Measurements from ENCODE around the gene TMEM131L. TPM values are rescaled to one million over a fixed set of nuclear protein-coding genes. Genes with fewer than 3 reads are reported as not detected.

Gene TMEM131L
- total RNA-seq, 2 experiments from 2014 or later = 51.7 to 52.4 TPM

DNA sequence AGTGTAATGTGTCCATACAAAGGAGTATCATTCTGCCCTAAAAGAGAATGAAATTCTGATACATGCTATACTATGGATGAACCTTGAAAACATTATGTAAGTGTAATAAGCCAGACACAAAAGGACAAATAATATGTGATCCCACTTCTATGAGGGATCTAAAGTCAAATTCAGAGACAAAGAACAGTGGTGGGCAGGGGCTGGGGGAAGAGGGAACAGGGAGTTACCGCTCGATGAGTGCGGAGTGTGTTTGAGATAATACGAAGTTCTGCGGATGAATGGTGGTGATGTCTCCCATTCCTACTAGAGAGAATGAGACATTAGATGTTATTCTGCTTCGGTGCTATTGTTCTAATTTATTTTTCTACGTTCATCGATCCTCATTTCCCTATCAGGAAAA lies 171.9 kb downstream of the TMEM131L start:
- H3K27ac Mint-ChIP-seq = no peak overlapping the region
- ChIA-PET CTCF (no interaction called here), POLR2A (no interaction called here)
- intact Hi-C loops (cut with micrococcal nuclease) = no loop called here
- H3K9me3 Mint-ChIP-seq = no peaks in the 10 kb centered on the region
- no peak for ATAC-seq
- no peaks in the 10 kb centered on the region for H3K27me3 Mint-ChIP-seq
- no peak for DNase-seq
- TF ChIP-seq, protein P1, sequence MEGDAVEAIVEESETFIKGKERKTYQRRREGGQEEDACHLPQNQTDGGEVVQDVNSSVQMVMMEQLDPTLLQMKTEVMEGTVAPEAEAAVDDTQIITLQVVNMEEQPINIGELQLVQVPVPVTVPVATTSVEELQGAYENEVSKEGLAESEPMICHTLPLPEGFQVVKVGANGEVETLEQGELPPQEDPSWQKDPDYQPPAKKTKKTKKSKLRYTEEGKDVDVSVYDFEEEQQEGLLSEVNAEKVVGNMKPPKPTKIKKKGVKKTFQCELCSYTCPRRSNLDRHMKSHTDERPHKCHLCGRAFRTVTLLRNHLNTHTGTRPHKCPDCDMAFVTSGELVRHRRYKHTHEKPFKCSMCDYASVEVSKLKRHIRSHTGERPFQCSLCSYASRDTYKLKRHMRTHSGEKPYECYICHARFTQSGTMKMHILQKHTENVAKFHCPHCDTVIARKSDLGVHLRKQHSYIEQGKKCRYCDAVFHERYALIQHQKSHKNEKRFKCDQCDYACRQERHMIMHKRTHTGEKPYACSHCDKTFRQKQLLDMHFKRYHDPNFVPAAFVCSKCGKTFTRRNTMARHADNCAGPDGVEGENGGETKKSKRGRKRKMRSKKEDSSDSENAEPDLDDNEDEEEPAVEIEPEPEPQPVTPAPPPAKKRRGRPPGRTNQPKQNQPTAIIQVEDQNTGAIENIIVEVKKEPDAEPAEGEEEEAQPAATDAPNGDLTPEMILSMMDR (IDR thresholded peaks at IDR 0.05) = no peak
- no peak overlapping the region for H3K4me3 Mint-ChIP-seq
- peaks cover 6% of the 10 kb centered on the region for H3K4me1 Mint-ChIP-seq (ENCODE audit: low read depth)
- H3K36me3 Mint-ChIP-seq (ENCODE audit: low read depth) = peaks cover 34% of the 10 kb centered on the region

DNA sequence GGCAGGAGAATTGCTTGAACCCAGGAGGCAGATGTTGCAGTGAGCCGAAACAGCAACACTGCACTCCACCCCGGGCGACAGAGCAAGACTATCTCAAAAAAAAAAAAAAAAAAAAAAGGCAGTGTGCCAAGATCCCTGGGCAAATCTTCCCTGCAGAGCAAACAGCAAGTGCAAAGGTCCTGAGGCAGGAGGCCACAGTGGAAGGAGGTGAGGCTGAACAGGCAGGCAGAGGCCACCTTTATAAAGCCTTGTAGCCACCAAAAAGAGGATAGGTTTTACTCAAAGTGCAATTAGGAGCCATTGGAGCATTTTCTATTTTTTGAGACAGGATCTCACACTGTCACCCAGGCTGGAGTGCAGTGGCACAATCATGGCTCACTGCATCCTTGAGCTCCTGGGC lies 172.8 kb downstream of the TMEM131L start:
- intact Hi-C loops (cut with micrococcal nuclease) = no loop called here
- Mint-ChIP-seq H3K27me3 (no peaks in the 10 kb centered on the region), H3K4me3 (no peak overlapping the region), H3K4me1 (ENCODE audit: low read depth) (peaks cover 9% of the 10 kb centered on the region), H3K9me3 (no peaks in the 10 kb centered on the region), H3K27ac (no peak overlapping the region), H3K36me3 (ENCODE audit: low read depth) (peaks cover 30% of the 10 kb centered on the region)
- CTCF ChIA-PET = interaction anchor here (1.0 to 1.3 kb wide), 2 partner anchors 27 to 496 kb away, joined by 3 read pairs; no protein-coding TSS in a partner anchor
- POLR2A ChIA-PET = interaction anchor here (1.1 to 1.6 kb wide), 2 partner anchors 10 to 23 kb away, joined by 3 to 6 read pairs; no protein-coding TSS in a partner anchor
- TF ChIP-seq, protein P1 (IDR thresholded peaks at IDR 0.05) = no peak
- DNase-seq (no peak), ATAC-seq (no peak)

DNA sequence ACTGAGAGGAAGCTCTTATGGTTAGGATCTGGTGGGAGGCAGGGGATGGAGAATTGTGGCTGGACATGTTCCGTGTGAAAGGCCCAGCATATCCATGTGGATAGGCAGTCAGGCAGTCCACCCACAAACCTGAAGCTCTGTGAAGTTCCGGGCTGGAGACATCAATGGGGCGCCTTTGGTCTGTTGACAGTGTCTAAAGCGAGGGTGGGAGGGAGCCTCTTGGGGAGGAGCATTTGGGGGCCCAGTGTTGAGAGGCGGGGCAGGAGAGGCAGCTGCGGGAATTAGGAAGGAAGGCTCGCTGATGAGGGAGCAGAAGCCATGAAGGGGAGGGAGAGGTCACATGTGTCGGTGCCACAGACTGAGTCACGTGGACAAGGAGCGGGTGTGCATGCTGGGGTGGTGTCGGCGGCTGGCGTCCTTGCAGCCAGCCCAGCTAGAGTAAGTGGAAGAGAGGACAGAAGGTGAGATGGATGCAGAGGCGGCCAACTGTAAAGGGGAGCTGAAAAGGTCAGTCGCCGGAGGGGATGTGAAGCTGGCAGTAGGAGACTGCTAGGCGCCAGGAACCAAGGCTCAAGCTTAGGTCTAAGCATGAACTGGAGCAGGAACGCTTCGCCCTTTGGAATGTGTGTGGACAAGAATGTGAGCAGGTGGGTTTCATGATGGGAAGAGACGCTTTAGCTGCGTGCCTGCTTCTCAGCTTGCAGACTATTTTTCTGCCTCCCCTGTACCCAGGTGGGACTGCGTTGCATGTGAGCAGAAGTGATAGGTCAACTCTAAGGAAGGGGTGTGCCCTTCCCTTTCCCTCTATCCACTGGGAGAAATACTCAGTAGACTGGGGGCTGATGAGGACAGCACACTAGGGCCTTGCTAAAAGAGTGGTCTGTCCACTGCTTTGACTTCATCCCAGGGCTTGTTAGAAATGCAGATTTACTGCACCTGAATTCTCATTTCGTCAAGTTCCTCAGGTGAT lies 174.0 kb downstream of the TMEM131L start:
- Mint-ChIP-seq H3K4me1 (ENCODE audit: low read depth) (peaks cover 9% of the 10 kb centered on the region), H3K27ac (no peak overlapping the region), H3K4me3 (no peak overlapping the region), H3K36me3 (ENCODE audit: low read depth) (peaks cover 20% of the 10 kb centered on the region), H3K9me3 (peaks cover 1% of the 10 kb centered on the region), H3K27me3 (no peaks in the 10 kb centered on the region)
- intact Hi-C loops (cut with micrococcal nuclease) = loop anchor here (5.0 to 10.0 kb wide), 3 partner anchors 117 to 495 kb away; no protein-coding TSS in a partner anchor
- ATAC-seq (no peak), DNase-seq (no peak)
- TF ChIP-seq, protein P1 (IDR thresholded peaks at IDR 0.05) = no peak
- POLR2A ChIA-PET = interaction anchor here (1.1 to 1.6 kb wide), 2 partner anchors 9 to 24 kb away, joined by 3 to 6 read pairs; no protein-coding TSS in a partner anchor
- CTCF ChIA-PET = interaction anchor here (1.3 to 1.5 kb wide), 2 partner anchors 9 to 497 kb away, joined by 3 to 4 read pairs; no protein-coding TSS in a partner anchor

DNA sequence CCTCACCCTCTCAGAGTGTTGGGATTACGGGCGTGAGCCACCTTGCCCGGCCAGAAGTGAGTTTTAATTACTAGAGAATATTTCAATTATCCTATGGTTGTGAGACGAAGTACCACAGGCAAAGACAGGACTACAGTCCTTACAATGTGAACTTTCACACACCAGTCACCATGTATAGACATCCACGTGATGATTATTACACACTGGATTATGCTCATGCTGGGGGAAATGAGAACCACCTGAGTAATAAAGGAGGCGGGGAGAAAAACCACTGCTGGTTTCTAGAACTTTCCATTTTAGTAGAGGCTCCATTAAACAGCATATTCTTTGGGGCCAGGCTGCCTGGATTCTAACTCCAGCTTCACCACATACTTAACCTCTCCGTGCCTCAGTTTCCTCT lies 175.4 kb downstream of the TMEM131L start:
- Mint-ChIP-seq H3K27me3 (no peaks in the 10 kb centered on the region), H3K4me3 (no peak overlapping the region), H3K27ac (no peak overlapping the region), H3K9me3 (peaks cover 1% of the 10 kb centered on the region), H3K36me3 (ENCODE audit: low read depth) (peaks cover 6% of the 10 kb centered on the region), H3K4me1 (ENCODE audit: low read depth) (peaks cover 9% of the 10 kb centered on the region)
- CTCF ChIA-PET = interaction anchor here (5.0 kb wide), 1 partner anchor 109 kb away, joined by 40 read pairs; no protein-coding TSS in a partner anchor
- ATAC-seq (no peak), DNase-seq (no peak)
- intact Hi-C loops (cut with micrococcal nuclease) = loop anchor here (5.0 to 10.0 kb wide), 3 partner anchors 116 to 497 kb away; no protein-coding TSS in a partner anchor
- POLR2A ChIA-PET = no interaction called here
- TF ChIP-seq, protein P1 (IDR thresholded peaks at IDR 0.05) = no peak
